HepG2 (cell line): ENCODE measurements around the gene CTNND2. TPM values are rescaled to one million over a fixed set of nuclear protein-coding genes. Genes with fewer than 3 reads are reported as not detected.

ENCODE experiments used
- ATAC-seq: fragments of 200-7000 bp; cut with Tn5 transposase; 3 replicates; pipeline ENCODE4 v1.9.1; 2020; ENCODE audit warnings: mild to moderate bottlenecking, moderate library complexity
- BruUV-seq: library from RNA; stranded (reverse); fragments of 400-500 nt; replicated peaks from 2 replicates; lab custom pipeline; 2021; lab: Mats Ljungman, UMichigan
- CTCF ChIA-PET: fragments of 300-600 bp; formaldehyde crosslinking; extraction: SDS; loops from one replicate; lab custom pipeline; 2021; ENCODE audit warnings: low total read pairs, inconsistent platforms, low intra/inter-chr PET ratio; lab: Yijun Ruan, JAX
- POLR2A ChIA-PET: fragments of 350-600 bp; sonication (Branson Sonifier 250); formaldehyde crosslinking; loops from one replicate; lab custom pipeline; 2020; ENCODE audit warnings: antibody characterized with exemption, inconsistent platforms; lab: Yijun Ruan, JAX
- DNase-seq: peaks from one replicate; pipeline ENCODE4 v3.0.0-alpha.2; 2015; ENCODE audit warnings: low spot score
- FAIRE-seq: peaks from 3 replicates; lab custom pipeline; 2011; peaks lifted over from hg19 to GRCh38; lab: Jason Lieb, UNC
- H2AFZ ChIP-seq: one replicate; pipeline ENCODE4 v1.6.1; 2011; ENCODE audit warnings: low read length, inconsistent platforms
- H3K27ac ChIP-seq: fragments of 300-600 bp; 3 replicates; pipeline ENCODE4 v1.8.0; 2011; ENCODE audit warnings: mixed run types, mild to moderate bottlenecking, mixed read lengths, low read length, inconsistent platforms; ENCODE audit not compliant: insufficient read depth; ENCODE audit errors: extremely low read length
- H3K27me3 ChIP-seq, 2 experiments: fragments of 200-600 bp in 1 of 2; 2 replicates in 1 of 2; 3 replicates in 1 of 2; pipeline versions ENCODE4 v1.6.0 to v1.8.0; 2011; ENCODE audit warnings: low read length in 2 of 2, mild to moderate bottlenecking in 2 of 2, moderate library complexity in 2 of 2, inconsistent platforms in 1 of 2; ENCODE audit not compliant: insufficient read depth in 2 of 2, control insufficient read depth in 1 of 2
- H3K36me3 ChIP-seq, 2 experiments: fragments of 200-600 bp in 1 of 2; replicated peaks in 1 of 2; 2 replicates in 1 of 2; 3 replicates in 1 of 2; pipeline versions ENCODE4 v1.5.1 to v1.8.0; 2011; ENCODE audit warnings: low read length in 2 of 2, inconsistent platforms in 1 of 2; ENCODE audit not compliant: insufficient read depth in 2 of 2, control insufficient read depth in 1 of 2
- H3K4me1 ChIP-seq: 2 replicates; pipeline ENCODE4 v1.5.1; 2012; ENCODE audit warnings: low read length, inconsistent platforms; ENCODE audit not compliant: insufficient read depth
- H3K4me2 ChIP-seq: 2 replicates; pipeline ENCODE4 v1.6.0; 2011; ENCODE audit warnings: low read depth, low read length, inconsistent platforms
- H3K4me3 ChIP-seq, 3 experiments: fragments of 200-600 bp in 1 of 3; sonication (generic), shearing (Covaris generic) in 1 of 3; replicated peaks in 1 of 3; 2 replicates each; pipeline ENCODE4 v1.5.1; 2011 to 2016; ENCODE audit warnings: low read length in 3 of 3, inconsistent platforms in 2 of 3, low read depth in 2 of 3, mild to moderate bottlenecking in 2 of 3, control low read depth in 1 of 3, mixed read lengths in 1 of 3; ENCODE audit not compliant: insufficient read depth in 1 of 3
- H3K79me2 ChIP-seq: one replicate; pipeline ENCODE4 v1.6.1; 2011; ENCODE audit warnings: low read length, inconsistent platforms; ENCODE audit not compliant: insufficient read depth
- H3K9ac ChIP-seq: 2 replicates; pipeline ENCODE4 v1.6.0; 2011; ENCODE audit warnings: mild to moderate bottlenecking, low read depth, low read length, inconsistent platforms; ENCODE audit not compliant: insufficient read depth
- H3K9me3 ChIP-seq: 2 replicates; pipeline ENCODE4 v1.5.1; 2012; ENCODE audit warnings: mild to moderate bottlenecking, low read length
- H4K20me1 ChIP-seq: 2 replicates; pipeline ENCODE4 v1.6.0; 2011; ENCODE audit warnings: inconsistent platforms, mild to moderate bottlenecking, low read length, moderate library complexity; ENCODE audit not compliant: insufficient read depth
- NBN ChIP-seq: fragments of 450-650 bp; conservative IDR thresholded peaks from 2 replicates; pipeline ENCODE4 v1.6.1; 2017
- NCOA2 ChIP-seq: sonication (generic); formaldehyde crosslinking; IDR thresholded peaks from 2 replicates; pipeline ENCODE4 v1.8.0; 2022; ENCODE audit warnings: inconsistent platforms
- SMAD1 ChIP-seq: sonication (generic); formaldehyde crosslinking; IDR thresholded peaks from 2 replicates; pipeline ENCODE4 v1.4.0; 2020; ENCODE audit warnings: missing genetic modification reagents, low read depth, mild to moderate bottlenecking, borderline replicate concordance
- SUZ12 ChIP-seq: fragments of 150-350 bp; IDR thresholded peaks from 2 replicates; pipeline ENCODE4 v1.6.1; 2014; ENCODE audit warnings: low read depth, low read length
- SYNCRIP ChIP-seq: fragments of 200-400 bp; formaldehyde crosslinking; IDR thresholded peaks from 2 replicates; pipeline ENCODE4 v1.6.1; 2018; ENCODE audit warnings: mild to moderate bottlenecking, low read depth, low read length; ENCODE audit not compliant: insufficient read depth
- ZNF367 ChIP-seq: sonication (generic); formaldehyde crosslinking; IDR thresholded peaks from 2 replicates; pipeline ENCODE4 v1.4.0; 2020; ENCODE audit warnings: missing genetic modification reagents, borderline replicate concordance
- WGBS: methylation state at CpG from one replicate; pipeline ENCODE4 v1.1.6; 2017; ENCODE audit warnings: low lambda C conversion rate; 5-methylcytosine and 5-hydroxymethylcytosine counted together
- in situ Hi-C: cut with HindIII; loops from 2 replicates; pipeline ENCODE4 v1.10.0; 2017; ENCODE audit warnings: low pct_unique_long_range_greater_than_20kb; ENCODE audit not compliant: extremely low pct_ligation_motif_present
- intact Hi-C: fragments of 100-400 bp; cut with micrococcal nuclease; formaldehyde crosslinking; loops from one replicate; pipeline ENCODE4 v1.10.0; 2022; ENCODE audit not compliant: unreplicated experiment
- polyA plus RNA-seq, 8 experiments: library from polyadenylated mRNA; depleted of rRNA in 3 of 8; stranded (reverse) in 7 of 8; unstranded in 1 of 8; fragments of >200 nt; fragmentation: Illumina TruSeq in 4 of 8; extraction: Trizol in 4 of 8; gene quantifications; 2 replicates each; pipeline versions ENCODE4 v1.2.1 to v1.2.3, GENCODE V29; 2011 to 2016; ENCODE audit warnings: low read depth in 4 of 8, missing spikeins in 1 of 8, mixed read lengths in 1 of 8; ENCODE audit not compliant: insufficient read depth in 1 of 8
- total RNA-seq, 5 experiments: library from RNA; depleted of rRNA; stranded (reverse); fragments of >200 nt; fragmentation: Illumina TruSeq; extraction: Trizol; gene quantifications; 2 replicates each; pipeline ENCODE4 v1.2.3, GENCODE V29; 2016; ENCODE audit warnings: low read depth in 1 of 5
- TF ChIP-seq, protein P1 (sequence below), 2 experiments: fragments of 450-650 bp in 1 of 2; sonication (generic) in 1 of 2; formaldehyde crosslinking; IDR thresholded peaks; 2 replicates each; pipeline versions ENCODE4 v1.5.0 to v1.8.0; 2020 to 2022; ENCODE audit warnings: mild to moderate bottlenecking in 1 of 2, missing genetic modification reagents in 1 of 2
- TF ChIP-seq, protein P2 (sequence below): sonication (generic); formaldehyde crosslinking; IDR thresholded peaks from one replicate; pipeline ENCODE4 v1.5.1; 2020; ENCODE audit warnings: mild to moderate bottlenecking, missing genetic modification reagents; ENCODE audit errors: not compliant biosample characterization
- TF ChIP-seq, protein P3 (sequence below): sonication (generic); formaldehyde crosslinking; IDR thresholded peaks from 2 replicates; pipeline ENCODE4 v1.4.0; 2020; ENCODE audit warnings: missing genetic modification reagents
- TF ChIP-seq, protein P4 (sequence below): IDR thresholded peaks from 2 replicates; pipeline ENCODE4 v1.6.1; 2018; ENCODE audit warnings: missing genetic modification reagents, mild to moderate bottlenecking, missing compliant biosample characterization

Gene CTNND2
- total and polyA plus RNA-seq, 2 of the 13 experiments (the other 11 are each of a cell fraction or from before 2014, with no cell fraction given), result not detected

DNA sequence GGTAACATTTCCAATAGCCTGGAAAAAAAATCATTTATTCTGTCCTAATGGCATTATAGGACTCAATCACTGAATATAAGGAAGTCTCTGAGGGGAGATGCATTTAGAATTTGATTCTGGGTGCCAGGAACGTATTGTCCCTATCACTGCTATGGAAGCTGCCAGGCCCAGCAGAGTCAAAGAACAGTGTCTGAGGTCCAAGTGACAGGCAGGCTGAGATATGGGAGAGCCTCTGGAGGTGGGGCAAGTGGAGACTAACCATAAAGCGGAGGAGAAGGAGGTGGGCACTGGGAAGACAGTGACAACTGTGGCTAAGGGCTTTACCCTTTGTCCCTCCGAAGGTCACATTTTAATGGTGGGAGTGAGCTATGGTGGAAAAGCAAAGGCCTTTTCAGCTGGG lies 505.5 kb downstream of the CTNND2 start:
- H3K36me3 ChIP-seq, result no peaks in the 10 kb centered on the region
- FAIRE-seq, result no peak
- POLR2A ChIA-PET, result no interaction called here
- TF ChIP-seq NCOA2 (CRISPR knock-in tag), result no peak
- no peak for TF ChIP-seq SUZ12
- TF ChIP-seq, protein P1, sequence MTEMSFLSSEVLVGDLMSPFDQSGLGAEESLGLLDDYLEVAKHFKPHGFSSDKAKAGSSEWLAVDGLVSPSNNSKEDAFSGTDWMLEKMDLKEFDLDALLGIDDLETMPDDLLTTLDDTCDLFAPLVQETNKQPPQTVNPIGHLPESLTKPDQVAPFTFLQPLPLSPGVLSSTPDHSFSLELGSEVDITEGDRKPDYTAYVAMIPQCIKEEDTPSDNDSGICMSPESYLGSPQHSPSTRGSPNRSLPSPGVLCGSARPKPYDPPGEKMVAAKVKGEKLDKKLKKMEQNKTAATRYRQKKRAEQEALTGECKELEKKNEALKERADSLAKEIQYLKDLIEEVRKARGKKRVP (CRISPR knock-in tag; IDR thresholded peaks at IDR 0.05), result no peak
- TF ChIP-seq, protein P2, sequence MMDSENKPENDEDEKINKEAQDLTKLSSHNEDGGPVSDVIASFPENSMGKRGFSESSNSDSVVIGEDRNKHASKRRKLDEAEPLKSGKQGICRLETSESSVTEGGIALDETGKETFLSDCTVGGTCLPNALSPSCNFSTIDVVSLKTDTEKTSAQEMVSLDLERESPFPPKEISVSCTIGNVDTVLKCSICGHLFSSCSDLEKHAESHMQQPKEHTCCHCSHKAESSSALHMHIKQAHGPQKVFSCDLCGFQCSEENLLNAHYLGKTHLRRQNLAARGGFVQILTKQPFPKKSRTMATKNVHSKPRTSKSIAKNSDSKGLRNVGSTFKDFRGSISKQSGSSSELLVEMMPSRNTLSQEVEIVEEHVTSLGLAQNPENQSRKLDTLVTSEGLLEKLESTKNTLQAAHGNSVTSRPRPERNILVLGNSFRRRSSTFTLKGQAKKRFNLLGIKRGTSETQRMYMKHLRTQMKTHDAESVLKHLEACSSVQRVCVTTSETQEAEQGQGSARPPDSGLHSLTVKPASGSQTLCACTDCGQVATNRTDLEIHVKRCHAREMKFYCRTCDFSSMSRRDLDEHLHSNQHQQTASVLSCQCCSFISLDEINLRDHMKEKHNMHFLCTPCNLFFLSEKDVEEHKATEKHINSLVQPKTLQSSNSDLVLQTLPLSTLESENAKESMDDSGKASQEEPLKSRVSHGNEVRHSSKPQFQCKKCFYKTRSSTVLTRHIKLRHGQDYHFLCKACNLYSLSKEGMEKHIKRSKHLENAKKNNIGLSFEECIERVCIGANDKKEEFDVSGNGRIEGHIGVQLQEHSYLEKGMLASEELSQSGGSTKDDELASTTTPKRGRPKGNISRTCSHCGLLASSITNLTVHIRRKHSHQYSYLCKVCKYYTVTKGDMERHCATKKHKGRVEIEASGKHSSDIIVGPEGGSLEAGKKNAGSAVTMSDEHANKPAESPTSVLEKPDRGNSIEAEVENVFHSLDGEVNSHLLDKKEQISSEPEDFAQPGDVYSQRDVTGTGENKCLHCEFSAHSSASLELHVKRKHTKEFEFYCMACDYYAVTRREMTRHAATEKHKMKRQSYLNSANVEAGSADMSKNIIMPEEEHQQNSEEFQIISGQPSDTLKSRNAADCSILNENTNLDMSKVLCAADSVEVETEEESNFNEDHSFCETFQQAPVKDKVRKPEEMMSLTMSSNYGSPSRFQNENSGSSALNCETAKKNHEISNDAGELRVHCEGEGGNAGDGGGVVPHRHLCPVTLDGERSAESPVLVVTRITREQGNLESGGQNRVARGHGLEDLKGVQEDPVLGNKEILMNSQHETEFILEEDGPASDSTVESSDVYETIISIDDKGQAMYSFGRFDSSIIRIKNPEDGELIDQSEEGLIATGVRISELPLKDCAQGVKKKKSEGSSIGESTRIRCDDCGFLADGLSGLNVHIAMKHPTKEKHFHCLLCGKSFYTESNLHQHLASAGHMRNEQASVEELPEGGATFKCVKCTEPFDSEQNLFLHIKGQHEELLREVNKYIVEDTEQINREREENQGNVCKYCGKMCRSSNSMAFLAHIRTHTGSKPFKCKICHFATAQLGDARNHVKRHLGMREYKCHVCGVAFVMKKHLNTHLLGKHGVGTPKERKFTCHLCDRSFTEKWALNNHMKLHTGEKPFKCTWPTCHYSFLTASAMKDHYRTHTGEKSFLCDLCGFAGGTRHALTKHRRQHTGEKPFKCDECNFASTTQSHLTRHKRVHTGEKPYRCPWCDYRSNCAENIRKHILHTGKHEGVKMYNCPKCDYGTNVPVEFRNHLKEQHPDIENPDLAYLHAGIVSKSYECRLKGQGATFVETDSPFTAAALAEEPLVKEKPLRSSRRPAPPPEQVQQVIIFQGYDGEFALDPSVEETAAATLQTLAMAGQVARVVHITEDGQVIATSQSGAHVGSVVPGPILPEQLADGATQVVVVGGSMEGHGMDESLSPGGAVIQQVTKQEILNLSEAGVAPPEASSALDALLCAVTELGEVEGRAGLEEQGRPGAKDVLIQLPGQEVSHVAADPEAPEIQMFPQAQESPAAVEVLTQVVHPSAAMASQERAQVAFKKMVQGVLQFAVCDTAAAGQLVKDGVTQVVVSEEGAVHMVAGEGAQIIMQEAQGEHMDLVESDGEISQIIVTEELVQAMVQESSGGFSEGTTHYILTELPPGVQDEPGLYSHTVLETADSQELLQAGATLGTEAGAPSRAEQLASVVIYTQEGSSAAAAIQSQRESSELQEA (CRISPR knock-in tag), result no peak
- no peak for TF ChIP-seq SMAD1 (CRISPR knock-in tag)
- TF ChIP-seq, protein P3, sequence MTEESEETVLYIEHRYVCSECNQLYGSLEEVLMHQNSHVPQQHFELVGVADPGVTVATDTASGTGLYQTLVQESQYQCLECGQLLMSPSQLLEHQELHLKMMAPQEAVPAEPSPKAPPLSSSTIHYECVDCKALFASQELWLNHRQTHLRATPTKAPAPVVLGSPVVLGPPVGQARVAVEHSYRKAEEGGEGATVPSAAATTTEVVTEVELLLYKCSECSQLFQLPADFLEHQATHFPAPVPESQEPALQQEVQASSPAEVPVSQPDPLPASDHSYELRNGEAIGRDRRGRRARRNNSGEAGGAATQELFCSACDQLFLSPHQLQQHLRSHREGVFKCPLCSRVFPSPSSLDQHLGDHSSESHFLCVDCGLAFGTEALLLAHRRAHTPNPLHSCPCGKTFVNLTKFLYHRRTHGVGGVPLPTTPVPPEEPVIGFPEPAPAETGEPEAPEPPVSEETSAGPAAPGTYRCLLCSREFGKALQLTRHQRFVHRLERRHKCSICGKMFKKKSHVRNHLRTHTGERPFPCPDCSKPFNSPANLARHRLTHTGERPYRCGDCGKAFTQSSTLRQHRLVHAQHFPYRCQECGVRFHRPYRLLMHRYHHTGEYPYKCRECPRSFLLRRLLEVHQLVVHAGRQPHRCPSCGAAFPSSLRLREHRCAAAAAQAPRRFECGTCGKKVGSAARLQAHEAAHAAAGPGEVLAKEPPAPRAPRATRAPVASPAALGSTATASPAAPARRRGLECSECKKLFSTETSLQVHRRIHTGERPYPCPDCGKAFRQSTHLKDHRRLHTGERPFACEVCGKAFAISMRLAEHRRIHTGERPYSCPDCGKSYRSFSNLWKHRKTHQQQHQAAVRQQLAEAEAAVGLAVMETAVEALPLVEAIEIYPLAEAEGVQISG, result no peak
- no peak for TF ChIP-seq SYNCRIP
- no peak for TF ChIP-seq ZNF367 (CRISPR knock-in tag)
- no peak for TF ChIP-seq NBN
- TF ChIP-seq, protein P4, sequence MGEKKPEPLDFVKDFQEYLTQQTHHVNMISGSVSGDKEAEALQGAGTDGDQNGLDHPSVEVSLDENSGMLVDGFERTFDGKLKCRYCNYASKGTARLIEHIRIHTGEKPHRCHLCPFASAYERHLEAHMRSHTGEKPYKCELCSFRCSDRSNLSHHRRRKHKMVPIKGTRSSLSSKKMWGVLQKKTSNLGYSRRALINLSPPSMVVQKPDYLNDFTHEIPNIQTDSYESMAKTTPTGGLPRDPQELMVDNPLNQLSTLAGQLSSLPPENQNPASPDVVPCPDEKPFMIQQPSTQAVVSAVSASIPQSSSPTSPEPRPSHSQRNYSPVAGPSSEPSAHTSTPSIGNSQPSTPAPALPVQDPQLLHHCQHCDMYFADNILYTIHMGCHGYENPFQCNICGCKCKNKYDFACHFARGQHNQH, result no peak

More for the DNA sequence above, 505.5 kb downstream of the CTNND2 start:
- no peaks in the 10 kb centered on the region for H3K79me2 ChIP-seq
- CTCF ChIA-PET, result no interaction called here
- H3K27me3 ChIP-seq, result no peaks in the 10 kb centered on the region
- no TSS peak for BruUV-seq
- no peak overlapping the region for H2AFZ ChIP-seq
- H3K9ac ChIP-seq, result no peak overlapping the region
- H3K9me3 ChIP-seq, result no peaks in the 10 kb centered on the region
- intact Hi-C loops, result no loop called here
- H3K4me1 ChIP-seq, result no peaks in the 10 kb centered on the region
- H3K4me3 ChIP-seq, result no peak overlapping the region
- no peak overlapping the region for H3K4me2 ChIP-seq
- WGBS, result 40% methylated on average over 3 of the region's 3 CpGs
- DNase-seq, result no peak
- H3K27ac ChIP-seq, result no peak overlapping the region
- in situ Hi-C loops, result loop anchor here (25.0 kb wide), 1 partner anchor 214 kb away; no protein-coding TSS in a partner anchor
- no peak for ATAC-seq
- H4K20me1 ChIP-seq, result no peaks in the 10 kb centered on the region
